Measurements from ENCODE around the gene SGIP1. TPM values are rescaled to one million over a fixed set of nuclear protein-coding genes. Genes with fewer than 3 reads are reported as not detected.

The SGIP1 gene
- total RNA-seq, 6 experiments from 2014 or later: 0.09 to 1.3 (median 1.1) TPM; not detected in 1

GRCh38 chr1:66570196-66570595, 36.2 kb downstream of the SGIP1 start:
- intact Hi-C loops (cut with DNase I): loop anchor here in 1 of 2 donors (5.0 kb wide), 1 partner anchor 48 kb away; no protein-coding TSS in a partner anchor
- ATAC-seq (no peak), DNase-seq (no peak)
- Histone ChIP-seq H3K9me3 (no peaks in the 10 kb centered on the region), H3K36me3 (no peaks in the 10 kb centered on the region), H3K4me1 (no peaks in the 10 kb centered on the region), H3K27ac (no peak overlapping the region), H3K4me3 (no peak overlapping the region), H3K27me3 (no peaks in the 10 kb centered on the region)
- TF ChIP-seq POLR2A (IDR thresholded peaks at IDR 0.05) (no peak), CTCF (IDR thresholded peaks at IDR 0.05) (no peak)

GRCh38 chr1:66571789-66572188, 37.8 kb downstream of the SGIP1 start:
- Histone ChIP-seq H3K27me3 (no peaks in the 10 kb centered on the region), H3K9me3 (no peaks in the 10 kb centered on the region), H3K36me3 (no peaks in the 10 kb centered on the region), H3K4me1 (no peaks in the 10 kb centered on the region), H3K27ac (no peak overlapping the region), H3K4me3 (no peak overlapping the region)
- DNase-seq (no peak), ATAC-seq (no peak)
- intact Hi-C loops (cut with DNase I): loop anchor here in 1 of 2 donors (5.0 kb wide), 1 partner anchor 49 kb away; no protein-coding TSS in a partner anchor
- TF ChIP-seq POLR2A (IDR thresholded peaks at IDR 0.05): no peak
- no peak for TF ChIP-seq CTCF (IDR thresholded peaks at IDR 0.05)
- WGBS (ENCODE audit: insufficient coverage, low coverage, low lambda C conversion rate, missing lambda C conversion rate): 25% methylated on average over 1 of the region's 1 CpG

GRCh38 chr1:66575739-66576138, 41.8 kb downstream of the SGIP1 start:
- ATAC-seq (no peak), DNase-seq (no peak)
- Histone ChIP-seq H3K4me3 (no peak overlapping the region), H3K4me1 (no peaks in the 10 kb centered on the region), H3K27ac (no peak overlapping the region), H3K36me3 (no peaks in the 10 kb centered on the region), H3K9me3 (no peaks in the 10 kb centered on the region), H3K27me3 (no peaks in the 10 kb centered on the region)
- 40% methylated on average over 4 of the region's 4 CpGs for WGBS (ENCODE audit: insufficient coverage, low coverage, low lambda C conversion rate, missing lambda C conversion rate)
- no peak for TF ChIP-seq CTCF (IDR thresholded peaks at IDR 0.05)
- no peak for TF ChIP-seq POLR2A (IDR thresholded peaks at IDR 0.05)
- intact Hi-C loops (cut with DNase I): no loop called here

GRCh38 chr1:66576645-66577044, 42.7 kb downstream of the SGIP1 start:
- Histone ChIP-seq H3K9me3 (no peaks in the 10 kb centered on the region), H3K27me3 (no peaks in the 10 kb centered on the region), H3K36me3 (no peaks in the 10 kb centered on the region), H3K4me3 (no peak overlapping the region), H3K4me1 (no peaks in the 10 kb centered on the region), H3K27ac (no peak overlapping the region)
- ATAC-seq (no peak), DNase-seq (no peak)
- intact Hi-C loops (cut with DNase I): no loop called here
- TF ChIP-seq POLR2A (IDR thresholded peaks at IDR 0.05): no peak
- no peak for TF ChIP-seq CTCF (IDR thresholded peaks at IDR 0.05)
- WGBS (ENCODE audit: insufficient coverage, low coverage, low lambda C conversion rate, missing lambda C conversion rate): 27% methylated on average over 1 of the region's 1 CpG

GRCh38 chr1:66578841-66579240, 44.9 kb downstream of the SGIP1 start:
- no peaks in the 10 kb centered on the region for H3K4me1 ChIP-seq
- no peaks in the 10 kb centered on the region for H3K36me3 ChIP-seq
- H3K4me3 ChIP-seq: no peak overlapping the region
- no peak for TF ChIP-seq CTCF (IDR thresholded peaks at IDR 0.05)
- TF ChIP-seq POLR2A (IDR thresholded peaks at IDR 0.05): no peak
- no peak for DNase-seq
- intact Hi-C loops (cut with DNase I): no loop called here
- no peak for ATAC-seq
- no peaks in the 10 kb centered on the region for H3K27me3 ChIP-seq
- no CpG with 5 or more reads among the region's 1 CpG for WGBS (ENCODE audit: insufficient coverage, low coverage, low lambda C conversion rate, missing lambda C conversion rate)
- no peak overlapping the region for H3K27ac ChIP-seq
- H3K9me3 ChIP-seq: no peaks in the 10 kb centered on the region
